Renal pelvis (tissue), 4 donors: ENCODE measurements around the gene GRIP1. TPM values are rescaled to one million over a fixed set of nuclear protein-coding genes. Genes with fewer than 3 reads are reported as not detected.
A peak's percentile ranks its signal among the peaks of the same experiment; 100 is the strongest.

ENCODE experiments used
- DNase-seq: peaks from one replicate; pipeline ENCODE4 v3.0.0-alpha.2; 2013
- polyA plus RNA-seq, 3 donors: library from polyadenylated mRNA; unstranded; fragments of 120-200 nt; gene quantifications; one replicate each; pipeline ENCODE4 v1.2.1, GENCODE V29; 2013; ENCODE audit not compliant: insufficient read length in 3 of 3

Gene GRIP1
- polyA plus RNA-seq, 3 donors, result 23.9 to 29.2 (median 24.5) TPM

GRCh38 chr12:66456612-66457011, 222.3 kb downstream of the GRIP1 start:
- DNase-seq, result peak; percentile 35

GRCh38 chr12:66453844-66454243, 225.0 kb downstream of the GRIP1 start:
- no peak for DNase-seq

GRCh38 chr12:66453120-66453519, 225.8 kb downstream of the GRIP1 start:
- DNase-seq, result no peak

GRCh38 chr12:66449531-66449930, 229.3 kb downstream of the GRIP1 start:
- DNase-seq, result no peak

- no peak for DNase-seq
Measured at GRCh38 chr12:66447643-66448042, 231.2 kb downstream of the GRIP1 start.

- no peak for DNase-seq
Measured at GRCh38 chr12:66446276-66446675, 232.6 kb downstream of the GRIP1 start.

- DNase-seq, result no peak
Measured at GRCh38 chr12:66441905-66442559, 236.8 kb downstream of the GRIP1 start.

GRCh38 chr12:66438601-66439000, 240.3 kb downstream of the GRIP1 start:
- DNase-seq, result no peak

GRCh38 chr12:66430106-66430505, 248.8 kb downstream of the GRIP1 start:
- DNase-seq, result no peak

GRCh38 chr12:66428870-66429269, 250.0 kb downstream of the GRIP1 start:
- no peak for DNase-seq

GRCh38 chr12:66428261-66428660, 250.6 kb downstream of the GRIP1 start:
- no peak for DNase-seq

- DNase-seq, result no peak
Measured at GRCh38 chr12:66426696-66427095, 252.2 kb downstream of the GRIP1 start.

GRCh38 chr12:66423266-66423665, 255.6 kb downstream of the GRIP1 start:
- DNase-seq, result no peak

GRCh38 chr12:66418908-66419307, 260.0 kb downstream of the GRIP1 start:
- no peak for DNase-seq

- no peak for DNase-seq
Measured at GRCh38 chr12:66417217-66417616, 261.7 kb downstream of the GRIP1 start.

GRCh38 chr12:66409195-66409871, 269.5 kb downstream of the GRIP1 start:
- peak; percentile 38 for DNase-seq

GRCh38 chr12:66405395-66405794, 273.5 kb downstream of the GRIP1 start:
- DNase-seq, result no peak

- DNase-seq, result no peak
Measured at GRCh38 chr12:66403746-66404145, 275.1 kb downstream of the GRIP1 start.

GRCh38 chr12:66399911-66400306, 279.0 kb downstream of the GRIP1 start:
- DNase-seq, result no peak

GRCh38 chr12:66398931-66399910, 279.7 kb downstream of the GRIP1 start:
- DNase-seq, result peak; percentile 79

- no peak for DNase-seq
Measured at GRCh38 chr12:66397574-66398290, 281.1 kb downstream of the GRIP1 start.

GRCh38 chr12:66393890-66394289, 285.0 kb downstream of the GRIP1 start:
- no peak for DNase-seq
